ENCODE results near the gene PRR16.

- no peak for TF ChIP-seq CTCF (IDR thresholded peaks at IDR 0.05)
- no peak for TF ChIP-seq GABPB1 (CRISPR knock-in tag; IDR thresholded peaks at IDR 0.05)
- TF ChIP-seq E2F5 (CRISPR knock-in tag; IDR thresholded peaks at IDR 0.05) = no peak
- no peak for TF ChIP-seq ESRRA (CRISPR knock-in tag; IDR thresholded peaks at IDR 0.05; ENCODE audit: borderline replicate concordance)
- TF ChIP-seq ZBTB43 (CRISPR knock-in tag; IDR thresholded peaks at IDR 0.05) = no peak
- no peak for TF ChIP-seq ATF1 (CRISPR knock-in tag; IDR thresholded peaks at IDR 0.05)
- TF ChIP-seq ATF2 (CRISPR knock-in tag; IDR thresholded peaks at IDR 0.05; ENCODE audit: borderline replicate concordance, low read depth) = no peak
Observed at GRCh38 chr5:120610145-120610544, 146.0 kb downstream of the PRR16 start.

Data from WTC11 (cell line).